Activated B cell treated with CpG ODN at 0.5 μM for 24 hours (primary cell): Measurements from ENCODE around the gene PHF21A. TPM values are rescaled to one million over a fixed set of nuclear protein-coding genes. Genes with fewer than 3 reads are reported as not detected.
A peak's percentile ranks its signal among the peaks of the same experiment; 100 is the strongest.

Source experiments
- ATAC-seq: fragments of 200-7000 bp; cut with Tn5 transposase; one replicate; pipeline ENCODE4 v1.10.0; 2021; ENCODE audit warnings: low read depth, mild to moderate bottlenecking, moderate library complexity
- CTCF ChIA-PET: fragments of 350-600 bp; sonication (Branson Sonifier 250); formaldehyde crosslinking; loops from one replicate; lab custom pipeline; 2021; ENCODE audit warnings: antibody characterized with exemption; lab: Charles Lee
- POLR2A ChIA-PET: fragments of 350-600 bp; sonication (Branson Sonifier 250); formaldehyde crosslinking; loops from one replicate; lab custom pipeline; 2021; ENCODE audit warnings: antibody characterized with exemption; lab: Charles Lee
- DNase-seq: peaks from one replicate; pipeline ENCODE4 v3.0.0; 2022
- H3K27ac Mint-ChIP-seq: one replicate; pipeline ENCODE4 v1.8.0; 2020; ENCODE audit warnings: mixed read lengths
- H3K27me3 Mint-ChIP-seq: one replicate; pipeline ENCODE4 v1.8.0; 2021; ENCODE audit warnings: mixed read lengths
- H3K36me3 Mint-ChIP-seq: one replicate; pipeline ENCODE4 v1.8.0; 2021; ENCODE audit warnings: low read depth, mixed read lengths
- H3K4me1 Mint-ChIP-seq: one replicate; pipeline ENCODE4 v1.8.0; 2021; ENCODE audit warnings: mixed read lengths
- H3K4me3 Mint-ChIP-seq: one replicate; pipeline ENCODE4 v1.8.0; 2020; ENCODE audit warnings: mild to moderate bottlenecking, mixed read lengths
- H3K9me3 Mint-ChIP-seq: one replicate; pipeline ENCODE4 v1.8.0; 2020; ENCODE audit warnings: mixed read lengths
- intact Hi-C: fragments of 100-400 bp; cut with micrococcal nuclease; formaldehyde crosslinking; loops from one replicate; pipeline ENCODE4 v1.15.1; 2024
- total RNA-seq: library from RNA; stranded (reverse); gene quantifications from 2 replicates; pipeline ENCODE4 v1.2.3, GENCODE V29; 2022
- TF ChIP-seq, protein P1 (sequence below): fragments of 200-600 bp; IDR thresholded peaks from one replicate; pipeline ENCODE4 v1.8.0; 2022; ENCODE audit warnings: antibody characterized with exemption, mild to moderate bottlenecking

The PHF21A gene
- total RNA-seq, 1 donor from 2014 or later = 71.0 TPM

DNA sequence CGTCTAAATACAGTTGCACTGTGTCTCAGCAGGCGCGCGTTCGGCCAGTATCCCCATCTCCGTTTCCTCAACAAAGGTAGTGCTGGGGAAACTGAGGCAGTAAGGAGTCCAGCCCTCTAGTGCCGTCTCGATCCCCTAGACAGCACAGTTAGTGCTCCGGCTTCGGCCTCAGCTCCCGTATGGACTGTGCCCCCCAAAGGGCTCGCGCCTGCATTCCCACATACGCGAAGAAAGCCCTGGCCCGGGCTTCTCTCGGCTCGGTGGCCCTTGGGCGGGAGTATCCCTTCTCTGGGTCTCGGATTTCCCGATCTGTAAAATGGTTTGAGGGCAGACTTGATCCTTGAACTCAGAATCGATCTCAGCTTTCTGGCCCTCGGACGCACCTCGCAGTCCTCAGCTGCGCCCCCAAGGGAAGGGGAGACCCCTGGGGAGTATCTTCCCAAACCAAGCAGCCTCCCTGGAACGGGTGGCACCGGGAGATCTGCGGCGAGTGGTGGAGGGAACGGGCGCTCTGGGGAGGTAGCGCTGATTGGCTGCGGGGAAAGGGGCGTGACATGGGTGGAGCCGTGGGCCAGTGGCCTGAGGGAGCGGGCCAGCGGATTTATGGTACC, 202.8 kb downstream of the PHF21A start:
- CTCF ChIA-PET = interaction anchor here (1.0 to 2.0 kb wide), 5 partner anchors 8 to 88 kb away, joined by 3 to 10 read pairs (median 7); no protein-coding TSS in a partner anchor
- H3K4me1 Mint-ChIP-seq = peaks cover 64% of the 10 kb centered on the region
- POLR2A ChIA-PET = interaction anchor here (0.6 to 8.2 kb wide), 17 partner anchors 7 to 1920 kb away, joined by 3 to 263 read pairs (median 5); partner anchors contain the start of gene CRY2

DNA sequence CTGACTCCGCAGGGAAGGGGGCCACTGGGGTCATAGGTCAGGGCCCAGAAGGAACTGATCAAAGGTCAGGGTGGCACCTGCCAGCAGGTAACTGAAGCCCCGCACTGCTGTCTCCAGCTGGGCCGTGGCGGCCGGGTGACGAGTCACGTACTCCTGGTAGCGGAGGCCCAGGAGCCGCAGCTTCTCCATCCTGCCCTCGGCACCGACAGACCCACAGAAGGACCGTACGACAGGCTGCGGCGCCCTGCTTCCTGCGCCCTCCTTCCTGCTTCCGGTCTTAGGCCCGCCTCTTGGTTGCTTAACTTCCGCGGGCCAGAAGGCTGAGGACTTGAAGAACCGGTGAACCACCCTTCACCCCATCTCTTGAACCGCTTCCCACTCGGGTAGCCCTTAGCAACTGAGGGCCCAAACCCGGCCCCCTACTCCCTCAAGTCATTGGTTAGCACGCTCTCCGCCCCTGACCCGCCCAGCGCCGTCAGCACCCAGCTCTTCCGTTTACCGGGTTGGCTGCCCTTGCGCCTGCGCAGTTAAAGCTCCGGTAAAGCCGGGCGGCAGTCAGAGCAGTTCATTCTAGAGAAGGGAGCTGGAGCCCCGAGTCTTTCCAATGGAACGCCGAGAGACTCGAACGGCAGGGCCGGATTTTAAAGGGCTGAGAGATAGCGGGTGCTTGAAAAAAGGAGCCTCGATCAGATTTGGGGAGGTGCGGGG, 203.5 kb downstream of the PHF21A start, which contains the start of gene PEX16:
Gene PEX16 (minus strand): TSS at position 255 of the 708 bp plus-strand sequence. CDS start 66 bp downstream, at position 189.
- TF ChIP-seq, protein P1, sequence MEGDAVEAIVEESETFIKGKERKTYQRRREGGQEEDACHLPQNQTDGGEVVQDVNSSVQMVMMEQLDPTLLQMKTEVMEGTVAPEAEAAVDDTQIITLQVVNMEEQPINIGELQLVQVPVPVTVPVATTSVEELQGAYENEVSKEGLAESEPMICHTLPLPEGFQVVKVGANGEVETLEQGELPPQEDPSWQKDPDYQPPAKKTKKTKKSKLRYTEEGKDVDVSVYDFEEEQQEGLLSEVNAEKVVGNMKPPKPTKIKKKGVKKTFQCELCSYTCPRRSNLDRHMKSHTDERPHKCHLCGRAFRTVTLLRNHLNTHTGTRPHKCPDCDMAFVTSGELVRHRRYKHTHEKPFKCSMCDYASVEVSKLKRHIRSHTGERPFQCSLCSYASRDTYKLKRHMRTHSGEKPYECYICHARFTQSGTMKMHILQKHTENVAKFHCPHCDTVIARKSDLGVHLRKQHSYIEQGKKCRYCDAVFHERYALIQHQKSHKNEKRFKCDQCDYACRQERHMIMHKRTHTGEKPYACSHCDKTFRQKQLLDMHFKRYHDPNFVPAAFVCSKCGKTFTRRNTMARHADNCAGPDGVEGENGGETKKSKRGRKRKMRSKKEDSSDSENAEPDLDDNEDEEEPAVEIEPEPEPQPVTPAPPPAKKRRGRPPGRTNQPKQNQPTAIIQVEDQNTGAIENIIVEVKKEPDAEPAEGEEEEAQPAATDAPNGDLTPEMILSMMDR = no peak
- intact Hi-C loops = loop anchor here (1.0 to 5.0 kb wide), 9 partner anchors 13 to 700 kb away; partner anchors contain the start of genes ATG13, CRY2, HARBI1 and MAPK8IP1
- Mint-ChIP-seq H3K4me3 (peak within 1 kb of the TSS; percentile 94), H3K36me3 (peaks cover 47% of the 10 kb centered on the region), H3K27ac (peak within 1 kb of the TSS; percentile 97), H3K27me3 (no peaks in the 10 kb centered on the region), H3K4me1 (peaks cover 61% of the 10 kb centered on the region), H3K9me3 (no peaks in the 10 kb centered on the region)
- ChIA-PET CTCF (interaction anchor here (1.0 to 2.0 kb wide), 5 partner anchors 9 to 89 kb away, joined by 3 to 10 read pairs (median 7); no protein-coding TSS in a partner anchor), POLR2A (interaction anchor here (0.6 to 8.2 kb wide), 21 partner anchors 8 to 1921 kb away, joined by 3 to 263 read pairs (median 5); partner anchors contain the start of genes AMBRA1 and CRY2)
- DNase-seq (peak; percentile 87), ATAC-seq (peak; percentile 85)

More for the DNA sequence above, 202.8 kb downstream of the PHF21A start:
- intact Hi-C loops = loop anchor here (1.0 to 5.0 kb wide), 6 partner anchors 12 to 204 kb away; partner anchors contain the start of genes CRY2, MAPK8IP1, PHF21A and SLC35C1
- ATAC-seq (peak; percentile 26), DNase-seq (peak; percentile 67)
- Mint-ChIP-seq H3K4me3 (peak overlapping the region; percentile 94), H3K27ac (peak overlapping the region; percentile 97), H3K27me3 (no peaks in the 10 kb centered on the region), H3K9me3 (no peaks in the 10 kb centered on the region), H3K36me3 (peaks cover 45% of the 10 kb centered on the region)
- TF ChIP-seq, protein P1 = no peak

DNA sequence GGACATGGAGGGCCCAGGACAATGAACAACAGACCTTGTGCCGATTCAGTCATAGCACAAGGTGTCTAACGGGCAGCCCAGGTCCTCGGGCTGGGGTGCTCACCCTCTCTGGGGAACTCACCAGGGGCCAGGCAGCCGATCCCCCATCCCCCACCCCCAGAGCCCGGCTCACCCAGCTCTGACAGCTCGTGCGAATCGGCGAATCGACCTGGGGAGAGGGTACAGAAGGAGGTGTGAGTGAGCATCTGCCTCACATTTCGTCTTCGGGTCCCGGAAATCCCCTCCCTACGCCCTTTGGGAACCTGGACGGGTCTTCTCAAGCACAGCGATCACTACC, 204.0 kb downstream of the PHF21A start:
- Mint-ChIP-seq H3K27me3 (no peaks in the 10 kb centered on the region), H3K4me3 (peak overlapping the region; percentile 94), H3K36me3 (peaks cover 47% of the 10 kb centered on the region), H3K27ac (peak overlapping the region; percentile 97), H3K9me3 (no peaks in the 10 kb centered on the region), H3K4me1 (peaks cover 61% of the 10 kb centered on the region)
- peak; percentile 0 for ATAC-seq
- POLR2A ChIA-PET = interaction anchor here (0.6 to 8.2 kb wide), 14 partner anchors 8 to 89 kb away, joined by 3 to 263 read pairs (median 6); partner anchors contain the start of gene CRY2
- no peak for DNase-seq
- intact Hi-C loops = loop anchor here (1.0 to 5.0 kb wide), 5 partner anchors 40 to 700 kb away; partner anchors contain the start of genes ATG13, HARBI1, PHF21A and SLC35C1
- CTCF ChIA-PET = interaction anchor here (1.0 to 2.0 kb wide), 2 partner anchors 10 to 13 kb away, joined by 3 to 10 read pairs; no protein-coding TSS in a partner anchor
- TF ChIP-seq, protein P1 = no peak

DNA sequence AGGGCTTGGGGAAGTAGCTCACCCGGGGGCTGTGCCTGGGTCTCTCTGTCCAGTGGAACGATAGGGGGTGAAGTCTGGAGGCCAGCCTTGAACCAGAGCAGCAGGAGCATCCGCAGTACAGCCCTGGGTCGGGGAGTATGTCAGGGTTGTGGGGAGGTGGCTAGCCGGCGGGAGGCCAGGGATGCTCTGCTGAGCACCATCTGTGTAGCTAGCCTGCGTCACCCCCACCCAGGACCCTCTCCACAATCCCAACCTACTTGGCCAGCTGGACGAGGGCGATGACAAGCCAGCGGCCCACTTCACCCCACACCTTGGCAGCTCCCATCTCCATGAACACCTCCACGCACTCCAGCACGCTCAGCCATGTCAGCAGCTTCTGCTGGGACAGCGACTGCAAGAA, 205.8 kb downstream of the PHF21A start:
- POLR2A ChIA-PET = interaction anchor here (1.1 to 8.2 kb wide), 3 partner anchors 16 to 68 kb away, joined by 3 to 263 read pairs (median 28); partner anchors contain the start of gene CRY2
- Mint-ChIP-seq H3K9me3 (no peaks in the 10 kb centered on the region), H3K27me3 (no peaks in the 10 kb centered on the region), H3K36me3 (peaks cover 58% of the 10 kb centered on the region), H3K27ac (no peak overlapping the region), H3K4me3 (no peak overlapping the region), H3K4me1 (peaks cover 47% of the 10 kb centered on the region)
- DNase-seq (no peak), ATAC-seq (no peak)
- TF ChIP-seq, protein P1 = no peak
- CTCF ChIA-PET = interaction anchor here (1.2 kb wide), 1 partner anchor 49 kb away, joined by 5 read pairs; no protein-coding TSS in a partner anchor
- intact Hi-C loops = loop anchor here (5.0 kb wide), 2 partner anchors 108 to 207 kb away; partner anchors contain the start of genes PHF21A and SLC35C1
